ENCODE data around the gene DYNLT2B. TPM values are rescaled to one million over a fixed set of nuclear protein-coding genes. Genes with fewer than 3 reads are reported as not detected.
"Not testable (repeated sequence)": the region's sequence is repeated elsewhere in the genome, so short reads cannot be mapped to it uniquely, and the experiment has no call there.

Gene DYNLT2B
- total RNA-seq, 1 donor from 2014 or later = 12.3 TPM

GRCh38 chr3:196272826-196273225 lies 45.2 kb downstream of the DYNLT2B start:
- no peak for DNase-seq (ENCODE audit: low read depth, low spot score)

- DNase-seq (ENCODE audit: low read depth, low spot score) = no peak
Observed at GRCh38 chr3:196270499-196270898, 47.5 kb downstream of the DYNLT2B start.

- DNase-seq (ENCODE audit: low read depth, low spot score) = no peak
Observed at GRCh38 chr3:196268284-196269163, 49.5 kb downstream of the DYNLT2B start.

GRCh38 chr3:196263819-196264218 lies 54.2 kb downstream of the DYNLT2B start:
- DNase-seq (ENCODE audit: low read depth, low spot score) = no peak

GRCh38 chr3:196260784-196261183 lies 57.3 kb downstream of the DYNLT2B start:
- no peak for DNase-seq (ENCODE audit: low read depth, low spot score)

GRCh38 chr3:196255776-196256175 lies 62.3 kb downstream of the DYNLT2B start:
- no peak for DNase-seq (ENCODE audit: low read depth, low spot score)

GRCh38 chr3:196254376-196255283 lies 63.4 kb downstream of the DYNLT2B start:
- DNase-seq (ENCODE audit: low read depth, low spot score) = no peak

- DNase-seq (ENCODE audit: low read depth, low spot score) = no peak
Observed at GRCh38 chr3:196251918-196252317, 66.1 kb downstream of the DYNLT2B start.

GRCh38 chr3:196246612-196247308 lies 71.3 kb downstream of the DYNLT2B start:
- DNase-seq (ENCODE audit: low read depth, low spot score) = no peak

GRCh38 chr3:196244166-196244565 lies 73.9 kb downstream of the DYNLT2B start:
- DNase-seq (ENCODE audit: low read depth, low spot score) = not testable (repeated sequence)

GRCh38 chr3:196241704-196242103 lies 76.3 kb downstream of the DYNLT2B start:
- no peak for DNase-seq (ENCODE audit: low read depth, low spot score)

Other genes starting within 250 kb of the DYNLT2B start
- 268 and 281 TPM in 2 replicates for gene TFRC, start 236.2 kb downstream of the DYNLT2B start, total RNA-seq
- gene ZDHHC19, start 106.8 kb downstream of the DYNLT2B start, total RNA-seq = not detected in 2 replicates
- not detected in 2 replicates for gene SLC51A, start 101.7 kb downstream of the DYNLT2B start, total RNA-seq
- gene PCYT1A, start 30.5 kb downstream of the DYNLT2B start, total RNA-seq = 82.4 and 89.4 TPM in 2 replicates
- gene TM4SF19, start 20.1 kb upstream of the DYNLT2B start, total RNA-seq = not detected in 2 replicates
- gene UBXN7, start 114.2 kb upstream of the DYNLT2B start, total RNA-seq = 18.7 and 21.9 TPM in 2 replicates
- 26.4 and 32.4 TPM in 2 replicates for gene RNF168, start 185.5 kb upstream of the DYNLT2B start, total RNA-seq
- gene SMCO1, start 197.1 kb upstream of the DYNLT2B start, total RNA-seq = 0.07 TPM in 1 of 2 replicates, not detected in the other

Measured in pulmonary artery endothelial cell (primary cell).